NCI-H526 (cell line): Measurements from ENCODE around the gene TNFRSF12A.
"Not testable (repeated sequence)": the region's sequence is repeated elsewhere in the genome, so short reads cannot be mapped to it uniquely, and the experiment has no call there.

ENCODE experiments used
- DNase-seq, 2 experiments: peaks; one replicate each; lab custom pipeline; 2025; lab: John Stamatoyannopoulos, UW

Gene TNFRSF12A

DNA sequence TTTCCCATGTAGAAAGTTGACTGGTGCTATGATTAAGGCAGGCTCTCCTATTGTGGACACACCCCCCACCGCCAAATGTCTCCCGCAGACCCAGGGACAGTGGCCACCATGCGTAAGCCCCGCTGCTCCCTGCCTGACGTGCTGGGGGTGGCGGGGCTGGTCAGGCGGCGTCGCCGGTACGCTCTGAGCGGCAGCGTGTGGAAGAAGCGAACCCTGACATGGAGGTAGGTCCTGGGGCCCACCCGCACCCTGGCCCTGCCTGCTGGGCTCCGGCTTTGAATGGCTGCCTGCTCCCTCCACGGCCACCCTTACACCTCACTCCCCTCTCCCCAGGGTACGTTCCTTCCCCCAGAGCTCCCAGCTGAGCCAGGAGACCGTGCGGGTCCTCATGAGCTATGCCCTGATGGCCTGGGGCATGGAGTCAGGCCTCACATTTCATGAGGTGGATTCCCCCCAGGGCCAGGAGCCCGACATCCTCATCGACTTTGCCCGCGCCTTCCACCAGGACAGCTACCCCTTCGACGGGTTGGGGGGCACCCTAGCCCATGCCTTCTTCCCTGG, 29.8 kb downstream of the TNFRSF12A start:
- DNase-seq = no peak

DNA sequence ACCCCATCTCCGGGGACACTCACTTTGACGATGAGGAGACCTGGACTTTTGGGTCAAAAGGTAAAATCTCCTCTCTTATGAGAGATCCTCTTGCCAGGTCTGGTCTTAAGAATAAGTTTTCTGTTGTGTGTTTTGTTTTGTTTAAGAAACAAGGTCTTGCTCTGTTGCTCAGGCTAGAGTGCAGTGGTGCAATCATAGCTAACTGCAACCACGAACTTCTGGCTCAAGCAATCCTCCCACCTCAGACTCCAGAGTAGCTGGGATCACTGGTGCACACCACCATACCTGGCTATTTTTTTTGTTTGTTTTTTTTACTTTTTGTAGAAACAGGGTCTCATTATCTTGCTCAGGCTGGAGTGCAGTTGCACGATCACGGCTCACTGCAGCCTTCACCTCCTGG, 30.3 kb downstream of the TNFRSF12A start:
- no peak for DNase-seq

- no peak for DNase-seq
Observed at GRCh38 chr16:3051009-3051408, 30.8 kb downstream of the TNFRSF12A start.

- DNase-seq = no peak
Observed at GRCh38 chr16:3051494-3051893, 31.3 kb downstream of the TNFRSF12A start.

DNA sequence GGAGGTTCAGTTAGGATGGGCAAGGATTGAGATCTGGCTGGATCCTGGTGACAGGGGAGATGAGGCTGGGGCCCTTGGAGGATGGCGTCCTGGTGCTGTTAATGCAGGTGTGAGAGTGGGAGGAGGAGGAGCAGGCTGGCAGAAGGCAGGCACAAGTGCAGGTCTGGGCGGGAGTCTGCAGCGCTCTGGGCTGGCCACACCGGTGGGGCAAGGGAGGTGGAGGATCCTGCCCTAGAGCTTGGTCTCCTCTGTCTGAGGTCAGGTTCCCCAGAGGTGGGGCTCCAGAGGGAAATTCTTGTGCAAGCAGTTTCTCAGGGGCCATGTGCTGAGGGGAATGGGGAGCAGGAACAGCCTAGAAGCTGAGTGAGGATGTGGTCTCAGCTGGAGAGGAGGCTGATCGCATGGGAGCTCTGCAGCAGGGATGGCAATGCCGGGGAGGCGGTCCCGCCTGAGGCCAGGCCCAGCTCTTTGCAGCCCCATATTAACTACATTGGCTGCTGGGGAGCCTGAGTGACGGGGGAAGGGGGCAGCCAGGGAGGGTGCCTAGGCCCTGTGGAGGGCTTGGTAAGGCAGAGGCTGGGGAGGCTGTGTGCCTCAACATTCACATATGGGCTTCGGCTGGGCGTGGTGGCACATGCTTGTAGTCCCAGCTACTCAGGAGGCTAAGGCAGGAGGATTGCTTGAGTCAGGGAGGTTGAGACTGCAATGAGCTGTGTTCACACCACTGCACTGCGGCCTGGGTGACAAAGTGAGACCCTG, 32.6 kb downstream of the TNFRSF12A start:
- DNase-seq = not testable (repeated sequence)

- not testable (repeated sequence) for DNase-seq
Observed at GRCh38 chr16:3053330-3053710, 33.2 kb downstream of the TNFRSF12A start.

- DNase-seq = no peak
Observed at GRCh38 chr16:3054965-3055733, 35.0 kb downstream of the TNFRSF12A start.

DNA sequence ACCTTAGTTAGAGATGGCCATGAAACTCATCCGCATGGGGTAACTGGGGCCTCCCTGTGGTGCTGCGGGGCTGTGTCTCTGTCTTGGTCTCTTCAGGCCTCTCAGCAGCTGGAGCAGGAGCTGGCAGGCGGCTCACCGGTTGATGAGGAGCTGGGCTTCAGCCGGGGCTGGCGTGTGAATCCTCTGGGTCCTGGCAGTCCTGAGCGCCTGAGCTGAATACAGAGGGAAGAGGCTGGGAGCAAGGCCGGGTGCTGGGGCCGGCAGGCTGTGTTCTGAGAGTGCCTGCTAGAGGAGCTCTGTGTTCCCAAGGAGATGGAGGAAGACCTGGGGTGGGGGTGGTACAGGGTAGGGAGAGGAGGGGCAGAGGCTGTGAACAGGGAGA, 35.6 kb downstream of the TNFRSF12A start:
- DNase-seq = not testable (repeated sequence)

DNA sequence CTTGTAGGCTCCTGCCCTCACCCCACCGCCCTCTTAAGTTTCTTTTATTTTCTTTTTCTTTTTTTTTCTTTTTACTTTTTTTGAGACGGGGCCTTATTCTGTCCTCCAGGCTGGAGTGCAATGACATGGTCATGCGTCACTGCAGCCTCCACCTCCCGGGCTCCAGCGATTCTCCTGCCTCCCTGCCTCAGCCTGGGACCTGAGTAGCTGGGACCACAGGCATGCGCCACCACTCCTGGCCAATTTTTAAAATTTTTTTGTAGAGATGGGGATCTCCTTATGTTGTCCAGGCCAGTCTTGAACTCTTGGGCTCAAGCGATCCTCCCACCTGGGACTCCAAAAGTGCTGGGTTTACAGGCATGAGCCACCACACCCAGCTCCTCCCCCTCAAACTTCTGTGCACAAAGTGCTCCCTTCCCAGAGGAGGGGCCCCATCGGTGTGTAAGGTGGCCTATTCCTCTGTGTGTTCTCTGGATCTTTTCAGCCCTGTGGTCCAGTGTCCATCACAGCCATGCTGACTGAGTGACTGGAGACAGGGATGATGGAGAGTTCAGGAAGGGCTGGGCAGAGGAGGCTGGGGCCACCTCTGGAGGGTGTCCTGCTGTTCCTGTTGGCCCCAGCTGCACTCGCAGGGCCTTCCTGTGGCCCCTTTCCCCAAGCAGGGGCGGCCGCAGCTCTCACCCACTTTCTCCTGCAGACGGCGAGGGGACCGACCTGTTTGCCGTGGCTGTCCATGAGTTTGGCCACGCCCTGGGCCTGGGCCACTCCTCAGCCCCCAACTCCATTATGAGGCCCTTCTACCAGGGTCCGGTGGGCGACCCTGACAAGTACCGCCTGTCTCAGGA, 36.4 kb downstream of the TNFRSF12A start:
- DNase-seq = no peak

- DNase-seq = no peak
Observed at GRCh38 chr16:3057181-3058138, 37.3 kb downstream of the TNFRSF12A start.

- peak in 1 of 2 experiments; percentile 49 for DNase-seq
Observed at GRCh38 chr16:3058139-3059030, 38.2 kb downstream of the TNFRSF12A start.

DNA sequence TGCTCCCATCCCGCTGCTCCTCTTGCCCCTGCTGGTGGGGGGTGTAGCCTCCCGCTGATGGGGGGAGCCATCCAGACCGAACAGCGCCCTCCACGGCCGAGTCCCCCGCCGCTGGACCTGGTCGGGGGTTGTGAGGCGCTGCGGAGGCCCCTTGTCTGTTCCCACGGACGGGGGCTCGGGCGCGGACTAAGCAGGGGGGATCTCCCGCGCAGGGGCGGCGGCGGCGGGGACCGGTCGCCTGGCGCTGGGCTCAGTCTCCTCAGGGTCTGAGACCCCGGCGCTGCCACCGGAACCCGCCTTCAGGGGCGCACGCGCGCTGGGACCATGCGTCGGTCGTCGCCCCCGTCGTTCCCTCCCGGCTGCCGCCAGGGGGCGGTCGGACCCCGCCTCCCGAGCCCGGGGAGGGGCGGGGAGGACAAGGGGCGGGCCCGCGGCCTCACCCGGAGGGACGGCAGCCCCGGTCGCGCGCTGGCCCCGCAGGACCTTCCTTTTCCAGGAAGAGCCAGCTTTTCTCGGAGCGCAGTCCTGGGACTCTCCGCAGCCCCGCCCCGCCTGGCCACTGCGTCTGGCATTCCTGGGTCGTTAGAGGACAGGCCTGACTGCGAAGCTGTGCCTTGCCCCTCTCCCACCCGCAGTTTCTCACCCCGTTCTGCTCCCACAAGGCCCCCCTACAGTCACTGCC, 39.0 kb downstream of the TNFRSF12A start:
- DNase-seq = peak in 1 of 2 experiments; percentile 79

GRCh38 chr16:3059723-3060242, 39.6 kb downstream of the TNFRSF12A start:
- no peak for DNase-seq

DNA sequence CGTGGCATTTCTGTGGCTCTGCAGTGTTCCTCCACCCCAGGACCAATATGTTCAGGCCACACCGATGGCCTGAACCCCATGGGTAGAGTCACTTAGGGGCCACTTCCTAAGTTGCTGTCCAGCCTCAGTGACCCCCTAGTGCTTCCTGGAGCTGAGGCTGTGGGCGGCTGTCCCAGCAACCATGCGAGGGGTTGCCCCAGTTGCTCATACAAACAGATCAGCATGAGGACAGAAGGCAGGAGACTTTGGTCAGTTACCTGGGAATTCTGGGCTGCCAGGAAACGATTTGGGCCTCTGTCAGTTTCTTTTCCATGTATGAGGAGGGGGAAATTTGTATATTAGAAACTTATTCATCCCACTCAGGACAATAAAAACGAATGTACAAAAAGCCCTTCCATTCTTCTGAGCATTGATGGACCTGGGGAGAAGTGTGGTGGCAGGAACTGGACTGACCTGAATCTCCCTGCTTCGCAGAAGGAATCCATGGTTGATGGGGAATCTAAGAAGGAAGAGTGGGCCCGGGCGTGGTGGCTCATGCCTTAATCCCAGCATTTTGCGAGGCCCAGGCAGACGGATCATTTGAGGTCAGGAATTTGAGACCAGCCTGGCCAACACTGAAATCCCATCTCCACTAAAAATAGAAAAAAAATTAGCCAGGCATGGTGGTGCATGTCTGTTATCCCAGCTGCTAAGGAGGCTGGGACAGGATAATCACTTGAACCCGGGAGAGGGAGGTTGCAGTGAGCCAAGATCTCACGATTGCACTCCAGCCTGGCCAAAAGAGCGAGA, 40.4 kb downstream of the TNFRSF12A start:
- DNase-seq = no peak

- DNase-seq = no peak
Observed at GRCh38 chr16:3062553-3062952, 42.4 kb downstream of the TNFRSF12A start.

DNA sequence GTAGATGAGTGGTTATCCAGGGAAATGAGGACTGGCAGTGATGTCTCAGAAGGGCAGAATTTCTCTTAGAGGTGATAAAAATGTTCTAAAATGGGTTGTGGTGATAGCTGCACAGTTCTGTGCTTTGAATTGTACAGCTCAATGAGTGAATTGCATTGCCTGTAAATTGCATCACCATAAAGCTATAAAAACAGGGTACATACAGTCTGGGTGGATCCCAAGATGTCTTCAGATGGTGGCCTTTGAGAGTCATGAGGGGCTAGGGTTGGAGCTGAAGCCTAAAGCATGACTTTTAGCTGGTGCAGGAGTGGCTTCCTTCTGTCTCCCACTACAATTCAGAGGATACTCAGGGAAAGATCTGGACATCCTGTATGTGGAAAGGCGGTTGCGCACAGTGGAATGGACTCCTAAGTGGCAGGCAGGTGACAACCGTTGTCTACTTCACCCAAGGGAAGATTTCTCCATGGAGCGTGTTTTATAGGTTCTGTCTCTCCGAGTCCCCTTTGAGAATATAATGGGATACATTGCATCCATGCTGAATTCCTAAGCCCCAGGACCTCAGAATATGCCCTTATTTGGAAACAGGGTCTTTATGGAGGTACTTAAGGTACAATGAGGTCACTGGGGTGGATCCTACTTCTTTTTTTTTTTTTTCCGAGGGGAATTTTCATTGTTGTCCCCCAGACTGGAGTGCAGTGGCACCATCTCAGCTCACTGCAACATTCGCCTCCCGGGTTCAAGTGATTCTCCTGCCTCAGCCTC, 43.6 kb downstream of the TNFRSF12A start:
- no peak for DNase-seq

DNA sequence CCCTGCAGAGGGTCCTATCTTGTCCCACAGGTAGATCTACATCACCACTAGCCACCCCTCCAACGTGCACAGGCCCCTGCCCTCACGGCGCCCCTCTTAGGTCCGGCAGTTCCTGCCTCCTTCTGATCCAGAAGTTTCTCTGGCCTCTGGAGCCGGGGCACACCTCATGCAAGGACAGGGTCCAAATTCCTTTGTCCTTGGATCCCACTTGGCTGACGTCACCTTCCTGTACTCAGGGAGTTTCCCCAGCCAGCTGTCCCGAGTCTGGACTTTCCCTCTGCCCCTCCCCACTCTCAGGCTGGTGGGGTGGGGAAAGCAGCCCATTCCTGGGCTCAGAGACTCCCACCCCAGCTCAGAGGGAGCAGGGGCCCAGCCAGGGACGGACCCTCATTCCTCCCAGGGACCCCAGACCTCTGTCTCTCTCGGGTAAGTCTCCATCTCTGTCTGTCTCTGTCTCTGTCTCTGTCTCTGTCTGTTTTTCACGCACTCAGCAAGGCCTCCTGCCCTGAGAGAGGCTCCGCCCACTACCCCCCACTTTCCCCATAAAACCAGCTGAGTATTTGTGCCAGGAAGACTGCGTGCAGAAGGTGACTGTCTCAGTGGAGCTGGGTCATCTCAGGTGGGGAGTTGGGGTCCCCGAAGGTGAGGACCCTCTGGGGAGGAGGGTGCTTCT, 45.0 kb downstream of the TNFRSF12A start, which contains the start of gene IL32:
TSS of gene IL32 (plus strand) at position 572 of the 673 bp plus-strand sequence. CDS start 172 bp downstream, outside the sequence.
- DNase-seq = no peak
